HG03095 (cell line): ENCODE measurements around the gene MADD.

Source experiments
- ATAC-seq: cut with Tn5 transposase; IDR thresholded peaks from one replicate; pipeline ENCODE4 v1.9.1; 2021; ENCODE audit warnings: moderate library complexity; ENCODE audit not compliant: unreplicated experiment

Gene MADD

DNA sequence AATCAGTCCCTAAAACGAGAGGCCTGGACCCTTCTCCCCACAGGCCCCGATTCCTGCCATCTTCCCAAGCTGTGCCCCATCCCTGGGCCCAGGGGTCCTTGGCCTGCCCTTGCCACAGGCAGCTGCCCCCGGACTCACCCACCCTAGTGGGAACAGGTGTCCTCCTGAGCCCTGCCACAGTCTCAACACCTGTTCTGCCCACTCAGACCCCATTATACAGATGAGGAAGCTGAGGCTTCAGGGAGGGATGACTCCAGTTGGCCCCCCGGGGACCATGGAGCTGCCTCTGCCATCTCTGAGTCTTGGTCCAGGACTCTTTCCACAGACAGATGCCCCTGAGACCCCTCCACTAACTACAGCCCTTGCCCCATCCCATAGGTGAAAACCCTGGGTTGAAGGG, 66.7 kb downstream of the MADD start:
- no peak for ATAC-seq

DNA sequence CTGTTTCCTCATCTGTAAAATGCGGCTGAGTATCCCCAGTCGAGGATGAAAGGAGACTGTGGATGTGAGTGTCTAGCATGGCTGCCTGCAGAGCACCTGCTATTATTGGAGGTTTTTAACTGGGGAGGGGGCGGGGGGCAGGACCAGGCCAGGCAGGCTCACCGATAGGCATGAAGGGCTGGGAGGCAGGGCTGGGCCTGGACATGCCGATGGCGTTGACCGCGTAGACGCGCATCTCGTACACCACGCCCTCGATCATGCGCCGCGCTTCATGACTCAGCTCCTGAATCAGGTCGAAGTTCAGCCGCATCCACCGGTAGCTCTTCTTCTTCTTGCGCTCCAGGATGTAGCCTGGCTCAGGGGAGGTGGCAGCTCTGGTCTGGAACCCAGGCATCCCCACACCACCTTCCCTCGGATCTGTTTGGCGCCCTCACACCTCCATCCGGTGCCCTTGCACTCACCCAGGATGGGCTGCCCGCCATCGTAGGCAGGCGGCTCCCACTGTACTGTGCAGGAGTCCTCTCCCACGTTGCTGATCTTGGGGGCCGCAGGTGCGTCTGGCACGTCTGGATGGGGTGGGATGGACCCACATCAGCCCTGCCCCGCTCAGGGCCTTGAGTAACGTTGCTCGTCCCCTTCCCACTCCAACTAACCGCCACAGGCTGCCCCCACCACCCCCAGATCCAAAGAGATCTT, 67.4 kb downstream of the MADD start:
- ATAC-seq: no peak

DNA sequence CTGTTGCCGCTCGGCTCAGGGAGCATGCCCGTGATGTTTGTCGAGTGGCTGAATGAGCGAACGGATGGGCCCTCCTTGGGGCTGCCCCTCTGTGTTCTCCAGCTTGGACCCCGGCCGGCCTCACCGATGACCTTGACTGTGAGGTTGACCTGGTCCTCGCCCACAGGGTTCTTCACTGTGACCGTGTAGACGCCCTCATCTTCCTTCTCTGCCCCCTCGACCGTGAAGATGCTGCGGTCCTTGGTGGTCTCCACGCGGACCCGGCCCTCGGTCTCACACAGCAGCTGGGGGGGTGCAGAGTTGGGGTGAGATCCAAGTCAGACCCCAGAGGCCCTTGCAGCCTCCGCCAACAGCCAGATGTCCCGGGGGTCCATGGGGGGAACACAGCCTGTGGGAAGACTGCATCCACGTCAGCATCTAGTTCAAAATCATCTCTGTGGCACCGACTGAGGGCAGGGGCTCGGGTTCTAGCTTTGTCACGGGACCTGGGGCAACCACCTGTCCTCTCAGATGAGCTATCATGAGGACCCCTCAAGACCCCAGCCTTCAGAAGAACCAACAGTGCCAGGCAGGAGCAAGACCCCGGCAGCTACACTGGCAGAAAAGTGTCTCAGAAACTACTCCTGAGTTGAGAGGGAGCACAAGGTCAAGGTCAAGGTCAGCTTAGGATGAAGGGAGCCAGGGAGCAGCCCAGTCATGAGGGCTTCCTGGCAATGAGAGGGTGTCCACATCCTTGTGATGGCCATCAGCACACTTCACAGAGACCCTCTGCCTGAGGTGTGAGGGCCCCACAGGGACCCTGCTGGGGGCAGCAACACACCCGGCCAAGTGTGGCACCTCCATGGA, 68.7 kb downstream of the MADD start:
- no peak for ATAC-seq

DNA sequence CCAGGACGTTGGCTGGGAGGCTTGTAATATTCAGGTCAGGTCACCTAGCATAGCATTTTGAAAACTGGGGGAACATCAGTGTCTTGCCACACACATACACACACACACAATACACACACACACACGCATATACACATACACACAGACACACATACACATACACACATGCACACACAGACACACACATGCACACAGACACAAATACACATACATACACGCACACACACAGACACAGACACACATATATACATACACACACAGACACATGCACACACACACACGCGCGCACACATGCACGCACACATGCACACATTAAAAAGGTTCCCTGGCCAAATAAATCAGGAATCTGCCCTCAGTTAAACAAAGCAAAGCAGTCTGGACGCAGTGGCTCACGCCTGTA, 70.1 kb downstream of the MADD start:
- ATAC-seq: no peak

DNA sequence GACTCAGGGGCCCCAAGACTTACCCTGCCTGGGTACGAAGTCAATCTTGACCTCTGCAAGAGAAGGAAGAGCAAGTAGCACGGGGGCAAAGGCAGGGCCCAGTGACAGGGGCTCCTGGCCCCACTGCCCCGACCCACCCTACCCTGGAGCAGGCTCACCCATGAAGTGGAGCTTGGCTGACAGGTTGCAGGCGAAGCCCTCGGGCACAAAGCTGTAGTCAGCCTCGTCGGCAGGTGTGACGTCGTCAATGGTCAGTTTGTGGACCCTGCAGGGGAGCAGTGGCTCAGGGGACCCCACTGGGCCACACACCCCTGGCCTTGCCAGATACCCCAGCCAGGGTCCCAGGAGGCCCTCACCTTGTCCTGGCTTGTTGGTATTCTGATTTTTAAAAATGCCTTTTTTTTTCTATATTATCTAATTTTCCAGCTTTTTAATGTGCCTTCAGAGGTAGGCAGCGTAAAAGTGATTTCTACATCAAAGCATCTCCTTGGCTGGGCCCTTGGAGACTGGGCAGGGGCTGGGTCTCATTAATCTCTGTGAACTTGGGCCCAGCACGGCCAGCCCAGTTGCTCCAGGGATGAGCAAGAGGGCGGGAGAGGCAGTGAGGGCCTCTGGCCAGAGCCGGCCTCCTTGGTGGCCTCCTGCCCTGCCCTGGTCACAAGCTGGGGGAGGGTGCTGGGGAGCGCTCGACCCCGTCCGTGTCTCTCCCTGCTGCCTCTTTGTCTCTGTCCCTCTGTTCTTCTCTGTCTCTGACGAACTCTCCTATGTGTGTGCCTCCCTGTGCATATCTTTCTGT, 71.2 kb downstream of the MADD start:
- ATAC-seq: no peak

DNA sequence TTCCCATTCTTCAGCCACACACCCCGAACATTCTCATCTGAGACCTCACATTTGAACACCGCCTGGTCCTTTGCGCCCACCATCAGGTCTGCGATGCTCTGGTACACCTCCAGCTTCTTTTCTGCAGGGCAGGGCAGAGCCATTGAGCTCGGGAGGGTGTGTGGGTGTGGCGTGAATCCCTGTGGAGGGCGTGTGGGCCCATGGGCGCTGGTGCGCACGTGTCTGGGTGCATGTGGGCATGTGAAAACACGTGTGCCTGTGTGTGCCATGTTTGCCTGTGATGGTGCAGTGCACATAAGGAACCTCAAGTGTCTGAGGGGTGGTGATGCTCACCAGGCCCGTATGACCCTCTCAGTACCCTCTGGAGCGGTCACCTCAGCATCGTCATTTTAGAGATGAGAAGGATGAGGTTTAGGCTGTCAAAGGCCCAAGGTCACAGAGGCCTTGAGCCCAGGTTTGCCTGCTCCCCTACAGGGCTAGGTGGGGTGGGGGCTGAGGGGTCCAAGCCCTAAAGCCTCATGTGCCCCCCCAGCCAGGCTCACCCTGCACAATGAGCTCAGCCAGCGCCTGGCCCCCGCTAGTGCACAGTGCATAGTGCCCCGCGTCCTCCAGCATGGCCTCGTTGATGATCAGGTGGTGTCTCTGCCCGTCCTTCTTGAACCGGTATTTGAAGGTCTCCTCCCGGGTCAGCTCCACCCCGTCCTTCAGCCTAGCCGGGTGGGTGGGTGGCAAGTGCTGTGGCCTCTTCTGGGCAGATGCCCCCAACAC, 72.3 kb downstream of the MADD start:
- ATAC-seq: no peak

DNA sequence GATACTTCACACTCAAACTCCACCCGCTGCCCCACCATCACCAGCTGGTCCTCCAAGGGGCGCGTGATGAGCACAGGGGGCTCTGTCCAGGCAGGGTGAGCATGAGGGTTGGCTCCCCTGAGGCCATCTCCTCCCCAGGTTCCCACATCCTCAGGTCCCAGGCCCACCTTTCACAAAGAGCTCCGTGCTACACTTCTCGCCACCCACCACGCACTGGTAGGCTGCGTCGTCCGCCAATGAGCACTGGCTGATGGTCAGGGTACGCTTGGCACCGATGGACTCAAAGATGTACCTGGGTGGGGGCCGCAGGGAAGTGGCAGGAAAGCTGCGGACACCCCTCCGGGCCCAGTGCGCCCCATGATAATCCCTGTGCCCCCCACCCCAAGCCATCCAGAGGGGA, 72.9 kb downstream of the MADD start:
- no peak for ATAC-seq

DNA sequence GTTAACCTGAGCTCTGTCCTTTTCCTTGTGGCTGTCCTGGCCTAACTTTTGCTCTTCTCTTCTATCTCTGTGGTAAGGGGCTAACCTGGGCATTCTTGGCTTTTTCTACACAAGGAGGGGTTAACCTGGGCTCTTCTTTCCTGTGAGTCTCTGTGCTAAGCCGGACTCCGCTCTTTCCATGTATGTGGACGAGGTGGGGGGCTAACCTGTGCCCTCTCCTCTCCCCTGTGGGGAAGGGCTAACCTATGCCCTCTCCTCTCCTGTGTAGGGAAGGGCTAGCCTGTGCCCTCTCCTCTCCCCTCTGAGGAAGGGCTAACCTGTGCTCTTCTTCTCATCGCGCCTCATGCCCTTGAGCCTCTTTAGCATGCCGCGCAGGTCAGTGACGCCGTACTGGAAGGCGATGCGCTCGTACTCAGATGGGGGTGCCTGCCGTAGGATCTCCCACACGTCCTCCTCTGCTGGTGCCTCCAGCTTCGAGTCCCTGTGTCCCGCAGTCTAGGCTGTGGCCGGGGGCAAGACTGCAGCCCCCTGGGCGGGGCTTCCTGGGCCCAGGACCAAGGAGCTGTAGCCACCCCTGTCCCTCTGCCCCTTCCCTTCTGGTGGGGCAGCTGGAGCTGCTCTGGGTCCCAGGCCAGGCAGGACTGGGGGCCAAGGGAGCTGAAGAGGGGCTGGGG, 76.1 kb downstream of the MADD start:
- ATAC-seq: no peak

DNA sequence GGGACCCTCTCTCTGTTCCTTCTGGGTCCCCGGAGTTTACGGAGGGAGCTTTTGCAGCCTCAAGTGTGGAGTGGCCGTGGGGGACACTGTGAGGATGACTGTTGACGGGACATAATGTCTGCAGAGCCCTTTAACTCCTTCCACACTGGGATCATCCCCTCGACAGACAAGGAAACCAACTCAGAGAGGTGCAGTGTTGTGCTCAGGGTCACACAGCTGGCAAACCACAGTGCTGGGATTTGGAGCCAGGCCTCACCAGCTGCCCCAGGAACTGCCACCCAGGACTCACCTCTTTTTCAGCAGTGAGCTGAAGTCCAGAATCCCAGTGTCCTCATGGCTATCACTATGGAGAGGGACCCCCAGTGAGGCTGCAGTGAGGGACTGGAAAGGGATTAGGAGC, 77.2 kb downstream of the MADD start:
- no peak for ATAC-seq

DNA sequence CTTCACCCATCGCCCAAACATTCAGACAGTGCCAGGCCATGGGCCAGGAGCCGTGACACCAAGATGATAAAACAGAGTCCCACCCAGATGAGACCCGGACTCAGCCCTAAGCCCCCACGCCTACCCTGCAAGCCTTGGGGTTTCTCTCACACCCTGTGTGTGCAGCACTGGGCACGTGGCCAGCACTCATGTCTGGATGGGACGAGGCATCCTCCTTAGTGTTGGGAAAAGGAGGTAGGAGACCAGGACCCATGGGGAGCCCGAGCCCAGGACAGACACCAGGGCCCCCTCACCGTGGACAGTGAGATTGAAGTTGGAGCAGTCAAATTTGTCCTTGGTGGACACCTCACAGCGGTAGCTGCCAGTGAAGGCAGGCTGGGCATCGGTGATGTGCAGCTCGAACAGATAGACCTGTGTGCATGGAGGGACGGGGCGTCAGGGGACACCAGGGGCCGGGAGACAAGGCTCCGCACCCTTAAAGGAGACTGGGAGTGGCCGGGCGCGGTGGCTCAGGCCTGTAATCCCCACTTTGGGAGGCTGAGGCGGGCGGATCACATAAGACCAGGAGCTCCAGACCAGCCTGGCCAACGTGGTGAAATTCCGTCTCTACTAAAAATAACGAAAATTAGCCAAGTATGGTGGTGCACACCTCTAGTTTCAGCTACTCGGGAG, 78.3 kb downstream of the MADD start:
- ATAC-seq: no peak

DNA sequence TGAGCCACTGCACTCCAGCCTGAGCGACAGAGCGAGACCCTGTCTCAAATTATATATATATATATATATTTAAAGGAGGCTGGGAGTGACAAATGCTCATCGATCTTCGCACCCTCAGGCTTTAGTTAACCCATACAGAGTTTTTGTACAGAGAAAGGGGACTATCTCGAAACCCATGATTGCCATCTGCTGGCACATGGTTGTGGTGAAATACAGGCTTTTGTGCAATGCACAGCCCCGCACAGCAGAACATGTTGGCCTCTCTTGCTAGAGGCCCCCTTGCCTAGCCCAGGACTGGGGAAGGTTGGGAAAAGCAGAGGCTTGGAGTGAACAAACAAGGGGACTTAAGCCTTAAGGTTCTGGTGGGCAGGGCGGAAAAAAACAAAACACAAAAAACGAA, 78.9 kb downstream of the MADD start:
- ATAC-seq: no peak

DNA sequence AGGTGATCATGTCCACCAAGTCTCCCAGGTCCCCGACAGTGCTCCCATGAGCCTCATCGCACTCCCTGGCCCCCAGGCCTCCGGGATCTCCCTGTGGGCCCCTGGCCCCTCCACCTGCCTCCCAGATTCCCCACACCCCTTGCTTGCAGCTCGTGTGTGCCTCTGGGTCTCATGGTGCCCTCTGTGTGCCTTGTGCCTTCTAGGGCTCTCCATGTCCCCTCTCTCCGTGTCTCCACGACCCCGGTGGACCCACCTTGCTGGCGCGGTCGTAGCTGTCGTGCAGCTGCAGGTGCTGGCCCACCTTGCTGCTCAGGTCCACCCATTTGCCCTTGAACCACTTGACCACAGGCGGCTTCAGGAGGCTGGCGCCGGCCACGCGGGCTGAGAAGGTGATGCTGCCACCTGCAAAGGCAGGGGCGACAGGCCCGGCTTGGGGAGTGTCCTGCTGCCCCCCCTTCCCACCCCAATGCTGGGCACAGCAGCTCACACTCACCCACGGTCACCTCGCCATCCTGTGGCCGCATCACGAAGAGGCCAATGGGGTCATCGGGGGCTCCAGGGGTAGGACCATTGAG, 79.7 kb downstream of the MADD start:
- ATAC-seq: no peak

DNA sequence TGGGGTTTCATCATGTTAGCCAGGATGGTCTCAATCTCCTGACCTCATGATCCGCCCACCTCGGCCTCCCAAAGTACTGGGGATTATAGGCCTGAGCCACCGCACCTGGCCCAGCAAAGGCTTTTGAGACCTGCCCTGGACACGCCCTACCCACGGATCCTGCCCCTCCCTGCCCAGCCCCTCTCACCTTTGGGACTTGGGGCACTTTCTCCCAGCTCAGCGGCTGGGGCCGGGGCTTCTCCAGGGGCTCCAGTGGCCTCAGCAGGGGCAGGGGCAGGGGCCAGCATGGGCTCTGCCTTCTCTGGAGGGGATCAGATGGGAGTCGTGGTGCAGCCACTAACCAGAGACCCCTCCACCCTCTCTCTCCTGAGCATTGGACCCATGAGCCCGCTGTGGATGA, 80.4 kb downstream of the MADD start:
- no peak for ATAC-seq

DNA sequence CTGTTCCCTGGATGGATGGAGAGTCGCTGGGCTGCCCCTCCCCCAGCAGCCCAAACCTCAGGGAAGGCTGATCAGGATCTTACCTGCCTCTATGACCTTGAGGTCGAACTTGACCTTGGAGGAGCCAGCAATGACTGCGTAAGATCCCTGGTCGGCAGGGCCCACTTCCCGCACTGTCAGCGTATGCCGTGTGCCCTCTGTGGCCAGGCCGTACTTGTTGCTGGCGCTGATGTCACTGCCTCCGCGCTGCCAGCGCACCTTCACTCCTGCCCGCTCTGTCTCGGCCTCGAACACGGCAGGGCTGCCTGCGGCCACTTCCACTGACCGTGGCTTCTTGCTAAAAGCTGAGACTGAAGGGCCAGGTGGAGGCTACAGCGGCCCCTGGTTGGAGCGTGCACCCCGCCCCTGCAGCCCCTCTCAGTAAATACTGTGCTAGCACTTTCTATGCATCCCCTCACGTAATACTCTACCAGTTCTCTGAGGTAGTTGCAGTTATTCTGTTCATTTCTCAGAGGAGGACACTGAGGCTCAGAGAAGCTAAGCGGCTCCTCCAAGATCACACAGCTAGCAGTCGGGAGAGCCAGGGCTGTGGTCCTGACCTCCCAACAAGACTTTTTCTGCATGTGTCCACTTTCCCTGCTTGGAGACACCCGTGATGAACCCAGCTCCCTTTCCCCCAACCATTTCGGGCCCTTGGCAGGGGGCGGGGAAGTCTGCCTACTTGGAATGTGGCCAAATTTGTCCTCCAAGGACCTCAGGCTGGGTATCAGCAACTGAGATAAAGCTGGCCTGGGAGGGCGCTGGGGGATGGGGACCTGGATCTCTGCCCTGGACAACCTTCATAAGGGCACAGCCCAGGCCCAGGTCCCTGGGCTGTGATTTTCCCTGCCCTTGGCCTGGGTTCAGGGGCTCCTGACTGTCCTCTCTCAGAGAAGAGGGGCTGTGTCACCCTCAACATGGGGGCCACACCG, 81.5 kb downstream of the MADD start:
- ATAC-seq: no peak

DNA sequence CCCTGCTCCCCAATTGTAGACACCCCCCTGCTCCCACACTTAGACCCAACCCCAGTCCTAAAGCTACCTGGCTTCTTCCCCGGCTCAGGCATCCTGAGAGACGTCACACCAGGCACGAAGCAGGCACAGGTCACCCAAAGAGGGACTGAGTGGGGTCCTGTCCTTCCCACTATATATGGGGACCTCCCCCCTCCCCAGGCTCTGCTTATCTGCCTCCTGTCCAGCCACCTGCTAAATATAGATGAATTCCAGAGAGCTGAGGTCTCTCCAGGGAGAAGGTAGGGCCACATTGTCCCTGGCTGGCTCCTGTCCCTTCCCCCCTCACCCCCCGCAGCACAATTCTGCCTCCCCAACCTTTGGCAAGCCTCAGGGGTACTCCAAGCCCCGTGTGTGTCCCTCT, 82.6 kb downstream of the MADD start, which contains the start of gene MYBPC3:
Gene MYBPC3 (minus strand): TSS at position 147 of the 400 bp plus-strand sequence. CDS start 55 bp downstream, at position 92.
- no peak for ATAC-seq

DNA sequence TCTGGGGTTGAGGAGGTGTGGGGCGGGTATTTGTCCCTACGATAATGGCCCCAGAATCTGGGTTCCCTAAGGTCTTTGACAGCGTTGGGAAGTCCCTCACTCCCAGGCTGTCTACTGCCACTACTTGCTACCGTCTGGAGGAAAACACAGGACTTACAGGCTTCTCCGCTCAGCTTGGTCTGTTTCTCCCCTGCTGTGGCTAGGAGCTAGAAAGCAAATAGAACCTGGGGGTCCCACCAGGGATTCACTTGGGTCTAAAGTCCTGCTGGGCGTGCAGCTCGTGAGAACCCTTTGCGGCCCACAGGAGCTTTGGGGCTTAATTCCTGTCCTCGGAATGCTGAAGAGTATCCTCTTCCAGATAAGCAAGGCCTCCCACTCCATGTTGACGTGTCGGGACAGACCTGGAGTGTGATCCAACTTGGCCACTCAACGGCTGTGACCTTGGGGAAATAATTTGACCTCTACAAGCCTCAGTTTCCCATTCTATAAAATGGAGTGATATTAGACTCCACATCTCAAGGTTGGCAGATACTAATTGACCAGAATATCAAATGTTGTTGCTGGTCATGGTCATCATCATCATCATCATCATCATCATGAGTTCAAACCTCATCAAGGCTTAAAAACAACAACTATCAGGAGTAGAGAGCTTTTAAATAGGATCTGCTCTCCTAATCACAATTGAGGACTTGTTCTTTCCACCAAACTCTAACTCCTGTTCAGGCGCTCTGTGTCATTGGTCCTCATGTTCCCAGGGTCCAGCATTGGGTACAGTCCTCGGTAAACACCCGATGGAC, 84.2 kb downstream of the MADD start:
- ATAC-seq: no peak

DNA sequence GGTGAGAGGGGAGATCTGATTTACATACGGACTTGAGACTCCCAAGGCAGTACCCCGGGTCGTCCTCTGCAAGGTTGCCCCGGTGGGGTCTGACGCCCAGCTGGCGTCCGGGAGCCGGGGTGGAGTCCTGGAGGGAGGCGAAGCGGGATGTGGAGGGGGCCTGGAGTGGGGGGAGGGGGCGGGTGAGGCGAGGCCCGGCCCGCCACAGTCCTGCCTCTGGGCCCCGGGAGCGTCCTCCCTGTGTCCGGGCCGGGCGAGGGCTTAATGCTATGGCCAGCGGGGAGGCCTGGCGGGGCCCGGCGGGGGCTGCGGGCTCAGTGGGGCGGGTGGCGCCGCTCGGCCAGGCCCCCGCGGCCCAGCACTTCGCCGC, 85.0 kb downstream of the MADD start:
- ATAC-seq: no peak
